NCI-H187 (cell line): ENCODE results near the gene HS2ST1.
A peak's percentile ranks its signal among the peaks of the same experiment; 100 is the strongest.
"Not testable (repeated sequence)": the region's sequence is repeated elsewhere in the genome, so short reads cannot be mapped to it uniquely, and the experiment has no call there.

Source experiments
- DNase-seq, 2 experiments: peaks; one replicate each; lab custom pipeline; 2025; lab: John Stamatoyannopoulos, UW

Gene HS2ST1

GRCh38 chr1:87066708-87067107 is 152.3 kb downstream of the HS2ST1 start:
- not testable (repeated sequence) for DNase-seq

GRCh38 chr1:87072411-87072810 is 158.0 kb downstream of the HS2ST1 start:
- no peak for DNase-seq

DNA sequence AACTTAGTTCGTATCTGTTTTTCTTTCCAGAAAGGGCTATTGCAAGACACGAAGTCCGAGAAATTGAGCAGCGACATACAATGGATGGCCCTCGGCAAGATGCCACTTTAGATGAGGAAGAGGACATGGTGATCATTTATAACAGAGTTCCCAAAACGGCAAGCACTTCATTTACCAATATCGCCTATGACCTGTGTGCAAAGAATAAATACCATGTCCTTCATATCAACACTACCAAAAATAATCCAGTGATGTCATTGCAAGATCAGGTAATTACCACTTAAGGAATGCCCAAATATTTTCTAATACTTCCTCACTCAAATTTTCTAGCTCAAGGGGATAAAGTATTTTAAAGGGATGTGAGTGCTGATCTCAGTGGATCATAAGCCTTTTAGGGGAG is 158.5 kb downstream of the HS2ST1 start:
- no peak for DNase-seq

DNA sequence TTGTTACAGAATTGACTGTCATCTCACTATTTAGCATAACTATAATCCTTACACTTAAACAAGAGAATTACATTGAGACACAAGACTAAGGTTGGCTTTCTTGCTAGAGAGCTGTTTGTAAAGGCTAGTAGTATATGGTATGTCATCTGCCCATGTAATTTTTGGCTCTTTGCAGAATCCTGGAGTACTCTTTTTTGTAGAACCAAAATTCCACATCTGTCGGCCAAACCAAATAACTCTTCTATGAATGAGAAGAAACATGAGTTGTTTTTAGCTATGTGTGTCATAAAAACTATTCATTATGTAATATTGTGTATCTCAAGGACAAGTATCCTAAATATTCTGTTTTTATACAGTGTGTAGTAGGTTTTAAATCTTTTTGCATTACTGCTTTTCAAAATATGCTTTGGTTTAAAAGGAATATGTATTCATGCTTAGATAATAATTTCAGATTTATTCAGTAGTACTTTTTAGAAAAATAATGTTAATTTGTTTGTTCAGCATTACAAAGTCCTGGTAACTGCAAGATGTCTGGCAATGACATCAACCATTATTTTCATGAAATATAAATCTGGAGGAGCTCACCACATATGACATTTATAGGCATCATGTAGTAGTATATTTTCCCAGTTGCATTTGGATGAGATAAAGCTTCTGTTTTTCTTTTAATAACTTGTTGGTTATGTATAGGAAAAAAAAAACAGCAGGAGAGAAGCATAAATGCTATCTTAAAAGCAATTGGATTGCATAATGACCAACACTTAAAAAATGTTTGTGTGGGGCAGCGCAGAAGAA is 159.8 kb downstream of the HS2ST1 start:
- no peak for DNase-seq

GRCh38 chr1:87077959-87078639 is 163.7 kb downstream of the HS2ST1 start:
- DNase-seq, result no peak

DNA sequence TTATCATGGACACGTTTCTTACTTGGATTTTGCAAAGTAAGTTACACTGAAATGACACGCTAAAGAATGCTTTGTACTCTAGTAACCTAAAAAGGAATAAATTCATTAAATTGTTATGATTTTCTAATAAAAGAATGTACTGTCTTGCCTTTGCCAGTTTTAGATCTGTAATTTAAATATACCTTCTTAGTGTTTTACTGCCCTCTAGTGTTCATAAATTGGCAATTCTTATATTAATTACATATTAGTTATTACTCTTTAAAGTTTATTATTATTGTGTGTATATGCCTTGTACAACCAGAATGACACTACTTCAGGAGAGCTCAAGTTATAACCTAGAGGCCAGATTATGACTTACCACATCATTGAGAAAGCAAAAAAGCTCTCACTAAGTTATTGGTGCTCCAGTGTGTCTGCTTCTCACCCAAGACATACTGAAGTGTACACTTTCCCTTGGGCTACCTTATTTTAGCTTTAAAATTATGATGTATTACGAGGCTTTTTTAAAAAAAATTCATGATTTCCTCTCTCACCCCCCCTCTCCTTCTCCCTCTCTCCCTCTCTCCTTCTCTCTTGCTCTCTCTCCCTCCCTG is 169.9 kb downstream of the HS2ST1 start:
- DNase-seq, result no peak

DNA sequence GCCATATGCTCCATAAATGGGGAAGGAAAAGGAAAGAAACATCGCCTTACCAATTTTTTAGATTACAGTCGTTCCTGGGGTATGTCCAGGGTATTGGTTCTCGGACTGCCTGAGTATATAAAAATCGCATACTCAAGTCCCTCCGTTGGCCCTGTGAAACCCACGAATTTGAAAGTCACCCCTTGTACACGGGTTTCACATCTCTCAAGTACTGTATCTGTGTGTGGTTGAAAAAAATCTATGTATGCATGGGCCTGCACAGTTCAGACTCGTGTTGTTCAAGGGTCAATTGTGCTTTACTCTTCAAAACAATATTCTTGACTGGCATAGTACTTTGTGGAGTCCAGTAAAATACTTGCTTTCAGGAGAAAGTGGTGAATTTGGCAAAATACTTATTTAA is 171.7 kb downstream of the HS2ST1 start:
- DNase-seq, result no peak

DNA sequence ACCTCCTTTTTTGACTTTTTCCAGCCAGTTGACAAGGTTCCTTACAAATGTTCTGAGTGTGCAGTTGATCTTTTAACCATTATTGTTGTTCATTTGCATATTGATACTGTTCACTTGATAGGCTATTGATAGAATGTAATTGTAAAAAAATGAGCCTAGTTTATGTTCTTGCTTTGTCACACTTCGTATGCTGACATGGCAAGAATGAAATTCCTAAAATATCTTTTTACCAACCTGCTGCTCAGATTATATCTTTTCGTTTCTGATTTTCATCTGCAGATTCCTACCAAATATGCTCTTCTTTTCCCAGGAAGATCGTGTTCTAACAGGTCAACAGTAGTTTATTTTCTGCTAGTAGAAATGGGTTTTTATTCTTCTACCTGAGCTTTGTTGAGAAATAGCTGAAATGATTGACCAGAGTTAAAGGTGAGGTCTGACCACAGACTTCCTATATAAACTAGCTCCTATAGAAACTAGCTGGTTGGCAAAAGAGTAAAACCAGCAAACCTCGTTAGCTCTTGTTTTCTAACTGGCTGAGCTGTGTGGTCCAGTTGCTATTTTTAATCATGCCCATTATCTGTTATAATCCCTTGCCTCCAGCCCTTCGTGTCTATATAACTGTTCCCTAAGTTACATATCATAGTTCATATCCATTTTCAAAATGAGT is 174.8 kb downstream of the HS2ST1 start:
- DNase-seq, result no peak

DNA sequence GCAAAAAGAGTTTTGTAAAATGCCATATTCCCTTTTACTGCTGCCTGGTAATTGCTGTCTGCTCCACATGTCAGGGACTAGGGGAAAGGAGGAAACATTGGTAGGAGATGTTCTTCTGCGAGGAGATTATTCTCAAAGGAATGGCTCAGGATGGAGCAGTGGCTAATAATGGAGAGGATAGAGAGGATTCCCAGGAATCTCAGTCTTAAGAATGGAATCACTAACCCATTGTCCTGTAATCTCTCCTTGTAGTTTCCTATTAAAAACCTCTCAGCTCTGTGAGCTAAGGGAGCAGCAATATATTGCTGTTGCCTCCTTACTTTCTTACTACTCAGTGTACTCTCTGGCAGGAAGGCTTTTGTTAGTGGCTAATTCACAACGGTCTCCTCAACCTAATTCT is 175.4 kb downstream of the HS2ST1 start:
- no peak for DNase-seq

GRCh38 chr1:87091425-87091824 is 177.0 kb downstream of the HS2ST1 start:
- DNase-seq, result no peak

GRCh38 chr1:87092846-87093245 is 178.4 kb downstream of the HS2ST1 start:
- no peak for DNase-seq

- DNase-seq, result no peak
These were observed 178.9 kb downstream of the HS2ST1 start for GRCh38 chr1:87093286-87093685.

DNA sequence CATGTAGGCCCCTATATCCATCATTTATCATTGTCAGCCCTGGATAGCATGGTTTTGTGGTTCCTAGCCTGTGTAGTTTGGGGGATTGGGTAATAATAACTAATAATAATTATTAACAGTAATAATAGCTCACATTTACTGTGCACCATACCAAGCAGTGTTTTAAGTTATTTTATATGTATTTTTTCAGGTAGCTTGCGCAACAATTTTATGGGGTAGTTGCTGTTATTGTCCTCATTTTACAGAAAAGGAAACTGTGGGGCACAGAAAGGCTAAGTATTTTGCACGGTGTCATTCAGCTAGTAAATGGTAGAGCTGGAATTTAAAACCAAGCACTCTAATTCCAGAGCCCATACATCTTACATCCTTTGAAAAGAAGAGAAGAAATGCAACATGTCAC is 179.8 kb downstream of the HS2ST1 start:
- no peak for DNase-seq

DNA sequence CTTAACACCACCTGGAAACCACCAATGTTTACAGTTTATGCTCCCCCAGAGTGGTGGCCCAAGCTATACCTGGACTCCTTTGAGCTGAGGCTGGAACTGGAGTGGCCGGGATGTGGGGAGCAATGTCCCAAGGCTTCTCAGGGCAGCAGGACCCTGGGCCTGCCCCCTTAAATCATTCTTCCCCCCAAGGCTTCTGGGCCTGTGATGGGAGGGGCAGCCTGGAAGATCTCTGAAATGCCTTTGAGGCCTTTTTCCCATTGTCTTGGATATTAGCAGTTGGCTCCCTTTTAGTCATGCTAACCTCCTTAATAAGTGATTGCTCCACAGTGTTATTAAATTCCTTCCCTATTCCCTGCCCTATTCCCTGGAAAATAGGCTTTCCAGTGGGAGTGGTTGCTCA is 185.8 kb downstream of the HS2ST1 start:
- no peak for DNase-seq

DNA sequence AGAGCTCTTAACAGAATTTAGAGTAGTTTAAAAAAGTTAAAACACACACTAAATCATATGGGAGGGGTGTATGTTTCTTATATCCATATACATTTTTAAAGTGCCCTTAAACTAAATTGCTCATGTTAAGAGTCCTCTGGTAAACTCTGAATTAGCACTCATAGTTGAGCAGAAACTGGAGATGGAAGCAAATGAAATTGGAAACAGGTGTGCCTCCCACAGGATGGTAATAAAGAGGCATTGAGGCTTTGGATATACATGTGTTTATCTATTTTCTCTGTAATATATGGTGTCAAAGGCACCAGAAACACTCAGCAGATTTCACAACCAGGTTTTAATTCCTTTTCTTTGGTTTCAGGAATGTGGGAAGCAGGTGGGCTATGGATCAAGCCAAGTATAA is 188.6 kb downstream of the HS2ST1 start:
- DNase-seq, result peak in 1 of 2 experiments; percentile 34

GRCh38 chr1:87104140-87104539 is 189.7 kb downstream of the HS2ST1 start:
- DNase-seq, result no peak

DNA sequence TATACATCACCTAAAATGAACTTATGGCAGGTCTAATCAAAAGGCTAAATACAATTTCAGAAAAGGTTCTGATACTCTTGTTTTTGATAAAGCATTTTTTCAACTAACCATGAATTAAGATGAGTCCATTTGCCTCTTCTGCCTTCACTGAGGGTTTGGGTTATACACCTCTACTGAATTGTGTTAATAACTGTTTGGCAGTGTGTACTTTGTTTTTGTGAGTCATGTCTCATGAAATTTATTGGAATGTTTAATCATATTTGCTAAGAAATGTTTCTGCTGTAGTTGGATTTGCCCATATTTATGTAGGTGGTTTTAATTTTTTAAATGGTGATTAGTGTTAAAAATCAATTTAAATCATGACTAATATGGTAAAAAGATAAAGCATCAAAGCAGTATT is 190.5 kb downstream of the HS2ST1 start:
- DNase-seq, result no peak

GRCh38 chr1:87106144-87106543 is 191.7 kb downstream of the HS2ST1 start:
- DNase-seq, result no peak

DNA sequence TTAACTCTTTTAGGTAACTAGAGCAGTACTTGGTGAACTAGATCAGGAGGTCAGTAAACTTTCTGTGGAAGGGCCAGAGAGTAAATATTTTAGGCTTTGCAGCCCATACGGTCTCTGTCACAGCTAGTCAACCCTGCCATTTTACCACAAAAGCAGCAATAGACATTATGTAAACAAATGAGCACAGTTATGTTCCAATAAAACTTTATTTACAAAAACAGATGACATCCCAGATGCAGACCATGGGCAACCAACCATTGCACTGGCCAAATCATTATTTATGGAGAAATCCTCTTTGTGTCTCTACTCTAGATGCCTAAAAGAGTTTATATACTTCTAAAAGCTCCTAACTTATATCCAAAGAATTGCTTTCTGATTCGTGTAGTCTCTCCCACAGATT is 192.4 kb downstream of the HS2ST1 start:
- no peak for DNase-seq

GRCh38 chr1:87108228-87108627 is 193.8 kb downstream of the HS2ST1 start:
- no peak for DNase-seq

DNA sequence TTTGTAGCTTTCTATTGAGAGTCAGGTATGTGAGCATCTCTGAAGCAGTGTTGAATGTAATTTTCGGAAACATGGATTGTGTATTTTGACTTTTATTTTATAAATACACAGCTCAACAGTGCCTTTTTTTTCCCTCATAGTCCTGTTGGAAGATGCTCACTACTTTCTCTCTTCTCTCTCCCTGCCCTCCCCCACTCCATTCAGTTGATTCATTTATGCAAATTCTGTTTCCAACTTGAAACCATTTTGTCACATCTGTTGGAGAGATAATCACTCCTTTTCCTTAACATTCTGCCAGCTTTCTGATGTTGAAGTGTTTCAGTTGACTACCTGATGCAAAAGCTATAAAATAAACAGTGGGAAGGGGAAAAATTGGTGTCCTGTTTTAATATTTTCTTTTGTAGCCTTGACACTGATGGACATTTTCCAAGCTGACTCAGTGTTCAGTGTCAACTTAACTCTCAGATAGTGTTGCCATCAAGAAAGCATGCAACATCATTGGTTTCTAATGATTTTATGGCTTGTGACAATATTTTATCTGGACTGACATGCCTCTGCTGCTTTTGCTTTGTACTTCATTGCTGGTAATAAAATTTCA is 194.5 kb downstream of the HS2ST1 start:
- no peak for DNase-seq

DNA sequence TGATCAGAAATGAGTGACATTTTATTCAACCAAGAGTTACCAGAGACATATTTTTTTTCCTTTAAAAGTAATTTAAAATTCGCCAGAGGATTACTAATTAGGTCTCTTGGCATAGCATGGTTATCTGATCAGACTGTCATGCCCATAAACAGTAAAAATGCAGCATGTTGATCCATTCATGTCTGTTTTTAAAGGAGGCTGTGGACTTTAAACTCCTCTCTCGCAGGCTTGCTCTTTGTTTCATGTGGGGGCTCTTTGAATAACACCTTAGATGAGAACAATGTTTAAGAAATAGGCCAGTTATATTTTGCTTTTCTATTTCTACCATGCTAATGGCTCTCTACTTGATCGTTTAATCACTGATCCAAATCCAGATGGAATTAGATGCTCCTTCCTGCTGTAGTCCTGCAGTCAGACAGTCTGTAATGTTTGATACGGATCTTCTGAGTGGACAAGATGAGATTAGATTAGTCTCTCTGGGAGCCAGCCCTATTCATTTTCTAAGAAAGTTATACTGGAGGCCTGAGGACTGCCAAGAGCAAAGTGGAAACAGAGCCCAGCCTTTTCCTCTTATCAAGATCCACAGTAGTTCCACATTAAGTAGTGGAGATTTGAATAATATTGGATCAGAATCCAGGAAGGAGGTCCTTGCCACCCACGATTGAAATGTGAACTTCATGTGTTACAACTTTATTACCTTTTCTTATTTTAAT is 197.4 kb downstream of the HS2ST1 start:
- no peak for DNase-seq
